SK-N-SH (cell line): ENCODE results near the gene HBZ. TPM values are rescaled to one million over a fixed set of nuclear protein-coding genes. Genes with fewer than 3 reads are reported as not detected.

Experiments
- CTCF ChIA-PET: fragments of 300-600, 350-600 bp; formaldehyde crosslinking; extraction: SDS; loops from one replicate; lab custom pipeline; 2021; lab: Yijun Ruan, JAX
- POLR2A ChIA-PET: fragments of 350-600 bp; sonication (Branson Sonifier 250); formaldehyde crosslinking; extraction: SDS; loops from one replicate; lab custom pipeline; 2020; ENCODE audit warnings: antibody characterized with exemption, inconsistent platforms; lab: Yijun Ruan, JAX
- DNase-seq: peaks from one replicate; pipeline ENCODE4 v3.0.0; 2012
- H2AFZ ChIP-seq: fragments of 200-600 bp; sonication (generic); 2 replicates; pipeline ENCODE4 v1.8.1; 2016; ENCODE audit warnings: antibody characterized with exemption, mild to moderate bottlenecking, low read depth
- H3F3A ChIP-seq: fragments of 200-600 bp; sonication (generic); replicated peaks from 2 replicates; pipeline ENCODE3; 2016; ENCODE audit warnings: antibody characterized with exemption, mild to moderate bottlenecking; ENCODE audit not compliant: insufficient read depth
- H3K27ac ChIP-seq, 2 experiments: fragments of 200-500 bp in 1 of 2; fragments of 200-600 bp in 1 of 2; sonication (Bioruptor generic) in 1 of 2; sonication (generic), shearing (Covaris generic) in 1 of 2; 2 replicates each; pipeline versions ENCODE4 v1.5.1 to v1.6.1; 2014 to 2016; ENCODE audit warnings: low read depth in 2 of 2, inconsistent platforms in 1 of 2, low read length in 1 of 2, mild to moderate bottlenecking in 1 of 2, mixed read lengths in 1 of 2
- H3K27me3 ChIP-seq: fragments of 200-600 bp; sonication (generic), shearing (Covaris generic); 2 replicates; pipeline ENCODE4 v1.6.1; 2016; ENCODE audit warnings: mixed run types; ENCODE audit not compliant: insufficient read depth
- H3K36me3 ChIP-seq, 2 experiments: fragments of 200-500 bp in 1 of 2; fragments of 200-600 bp in 1 of 2; sonication (Bioruptor generic) in 1 of 2; sonication (generic) in 1 of 2; replicated peaks in 1 of 2; 2 replicates each; pipeline versions ENCODE3 to v1.5.1; 2014 to 2016; ENCODE audit warnings: low read length in 1 of 2, mild to moderate bottlenecking in 1 of 2; ENCODE audit not compliant: insufficient read depth in 2 of 2, control insufficient read depth in 1 of 2
- H3K4me1 ChIP-seq, 2 experiments: fragments of 200-500 bp in 1 of 2; fragments of 200-600 bp in 1 of 2; sonication (Bioruptor generic) in 1 of 2; sonication (generic), shearing (Covaris generic) in 1 of 2; 2 replicates each; pipeline versions ENCODE4 v1.5.1 to v1.6.1; 2014 to 2016; ENCODE audit warnings: low read depth in 1 of 2, low read length in 1 of 2, mixed run types in 1 of 2; ENCODE audit not compliant: insufficient read depth in 2 of 2, control insufficient read depth in 1 of 2
- H3K4me2 ChIP-seq: fragments of 200-600 bp; sonication (generic), shearing (Covaris generic); 2 replicates; pipeline ENCODE4 v1.6.1; 2017; ENCODE audit warnings: mixed run types
- H3K4me3 ChIP-seq, 2 experiments: fragments of 200-500 bp in 1 of 2; fragments of 200-600 bp in 1 of 2; sonication (Bioruptor generic) in 1 of 2; sonication (generic), shearing (Covaris generic) in 1 of 2; 2 replicates each; pipeline versions ENCODE4 v1.5.1 to v1.8.1; 2014 to 2016; ENCODE audit warnings: low read depth in 2 of 2, inconsistent platforms in 1 of 2, low read length in 1 of 2, mild to moderate bottlenecking in 1 of 2, mixed read lengths in 1 of 2, moderate library complexity in 1 of 2
- H3K79me2 ChIP-seq: fragments of 200-600 bp; sonication (generic); 2 replicates; pipeline ENCODE4 v1.8.1; 2017; ENCODE audit warnings: mild to moderate bottlenecking; ENCODE audit not compliant: insufficient read depth
- H3K9ac ChIP-seq: fragments of 200-600 bp; sonication (generic); 2 replicates; pipeline ENCODE4 v1.6.1; 2017; ENCODE audit warnings: mixed run types
- H3K9me2 ChIP-seq: fragments of 200-600 bp; sonication (generic); 2 replicates; pipeline ENCODE4 v1.6.1; 2017; ENCODE audit warnings: mixed run types
- H3K9me3 ChIP-seq: fragments of 200-600 bp; sonication (generic); 2 replicates; pipeline ENCODE4 v1.6.1; 2017; ENCODE audit warnings: mixed run types, mild to moderate bottlenecking, moderate library complexity
- H4K20me1 ChIP-seq: fragments of 200-600 bp; sonication (generic); 2 replicates; pipeline ENCODE4 v1.6.1; 2017; ENCODE audit warnings: mild to moderate bottlenecking, mixed run types; ENCODE audit not compliant: insufficient read depth
- ELF1 ChIP-seq: IDR thresholded peaks from 2 replicates; pipeline ENCODE4 v1.4.0; 2012
- EP300 ChIP-seq, 2 experiments: IDR thresholded peaks; 2 replicates each; pipeline versions ENCODE4 v1.4.0 to v1.6.1; 2012; ENCODE audit warnings: borderline replicate concordance in 1 of 2, low read depth in 1 of 2, low read length in 1 of 2
- EZH2phosphoT487 ChIP-seq: fragments of 200-600 bp; sonication (generic); IDR thresholded peaks from 2 replicates; pipeline ENCODE4 v1.6.1; 2017; ENCODE audit warnings: low read depth, mixed run types, mild to moderate bottlenecking, antibody characterized with exemption, moderate library complexity, borderline replicate concordance
- FOXM1 ChIP-seq: IDR thresholded peaks from 2 replicates; pipeline ENCODE4 v1.4.0; 2012; ENCODE audit warnings: low read depth, mild to moderate bottlenecking
- GABPA ChIP-seq: IDR thresholded peaks from 2 replicates; pipeline ENCODE4 v1.4.0; 2012; ENCODE audit warnings: low read depth, mild to moderate bottlenecking
- GATA2 ChIP-seq: sonication (generic); formaldehyde crosslinking; IDR thresholded peaks from 2 replicates; pipeline ENCODE4 v1.5.0; 2020; ENCODE audit warnings: mild to moderate bottlenecking, missing genetic modification reagents
- JUND ChIP-seq: IDR thresholded peaks from 2 replicates; pipeline ENCODE4 v1.4.0; 2012
- POLR2AphosphoS5 ChIP-seq: IDR thresholded peaks from 2 replicates; pipeline ENCODE4 v1.6.1; 2012; ENCODE audit warnings: low read depth, low read length
- RAD21 ChIP-seq: IDR thresholded peaks from 2 replicates; pipeline ENCODE4 v1.6.1; 2012; ENCODE audit warnings: mild to moderate bottlenecking, low read length
- RCOR1 ChIP-seq: fragments of 150-350 bp; IDR thresholded peaks from 2 replicates; pipeline ENCODE4 v1.6.1; 2017; ENCODE audit warnings: antibody characterized with exemption, low read length
- RFX5 ChIP-seq: IDR thresholded peaks from 2 replicates; pipeline ENCODE4 v1.6.1; 2012; ENCODE audit warnings: mild to moderate bottlenecking, improper control_type of control experiment, low read length
- SIN3A ChIP-seq: IDR thresholded peaks from 2 replicates; pipeline ENCODE4 v1.6.1; 2012; ENCODE audit warnings: low read depth, mild to moderate bottlenecking, low read length, moderate library complexity, borderline replicate concordance
- SMC3 ChIP-seq: IDR thresholded peaks from 2 replicates; pipeline ENCODE4 v1.6.1; 2012; ENCODE audit warnings: low read depth, low read length, improper control_type of control experiment
- TAF1 ChIP-seq: IDR thresholded peaks from 2 replicates; pipeline ENCODE4 v1.6.1; 2012; ENCODE audit warnings: low read depth, mild to moderate bottlenecking, low read length, moderate library complexity, borderline replicate concordance
- TCF12 ChIP-seq: IDR thresholded peaks from 2 replicates; pipeline ENCODE4 v1.4.0; 2012
- TEAD4 ChIP-seq: IDR thresholded peaks from 2 replicates; pipeline ENCODE4 v1.4.0; 2012; ENCODE audit warnings: mild to moderate bottlenecking, borderline replicate concordance; ENCODE audit not compliant: insufficient read depth
- YY1 ChIP-seq: IDR thresholded peaks from 2 replicates; pipeline ENCODE4 v1.4.0; 2012; ENCODE audit warnings: low read depth, mild to moderate bottlenecking
- WGBS: methylation state at CpG from one replicate; pipeline ENCODE4 v1.1.6; 2017; ENCODE audit warnings: low lambda C conversion rate; 5-methylcytosine and 5-hydroxymethylcytosine counted together
- polyA plus RNA-seq, 3 experiments: library from polyadenylated mRNA; depleted of rRNA; stranded (reverse); fragments of >200 nt; gene quantifications; 2 replicates each; pipeline ENCODE4 v1.2.3, GENCODE V29; 2012
- TF ChIP-seq, protein P1 (sequence below): IDR thresholded peaks from 2 replicates; pipeline ENCODE4 v1.4.0; 2012; ENCODE audit warnings: low read depth
- TF ChIP-seq, protein P2 (sequence below): fragments of 150-350 bp; IDR thresholded peaks from 2 replicates; pipeline ENCODE4 v1.6.1; 2017; ENCODE audit warnings: antibody characterized with exemption, low read length, low read depth, borderline replicate concordance

HBZ gene
- polyA plus RNA-seq, 1 of the 3 experiments (the other 2 are of a cell fraction) = not detected

DNA sequence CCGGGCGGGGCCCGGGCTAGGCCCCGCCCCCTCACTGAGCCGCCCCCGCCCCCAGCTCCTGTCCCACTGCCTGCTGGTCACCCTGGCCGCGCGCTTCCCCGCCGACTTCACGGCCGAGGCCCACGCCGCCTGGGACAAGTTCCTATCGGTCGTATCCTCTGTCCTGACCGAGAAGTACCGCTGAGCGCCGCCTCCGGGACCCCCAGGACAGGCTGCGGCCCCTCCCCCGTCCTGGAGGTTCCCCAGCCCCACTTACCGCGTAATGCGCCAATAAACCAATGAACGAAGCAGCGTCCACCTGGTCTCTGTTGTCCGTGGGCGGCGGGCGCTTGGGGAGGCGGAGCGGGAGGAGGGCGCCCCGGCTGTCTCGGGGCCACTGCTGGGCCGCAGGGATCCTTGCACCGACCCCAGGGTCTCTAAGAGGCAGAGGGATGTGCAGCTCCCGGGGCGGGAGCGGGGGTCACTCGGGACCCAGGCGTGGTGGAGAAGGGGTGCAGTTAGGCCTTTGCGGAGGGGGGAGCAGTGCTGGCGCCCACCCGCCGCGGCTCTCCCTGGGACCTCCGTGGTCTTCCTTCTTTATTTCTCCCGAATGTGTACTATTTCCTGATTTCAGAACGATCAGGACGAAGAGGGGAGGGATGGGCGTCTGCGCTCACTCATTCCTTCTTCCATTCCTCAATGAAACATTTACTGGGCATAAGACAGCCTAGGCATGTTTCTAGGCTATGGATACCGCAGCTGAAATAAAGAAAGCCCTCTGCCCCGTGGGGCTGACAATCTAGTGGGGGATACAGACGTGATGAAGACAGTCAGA, 2.0 kb downstream of the HBZ start:
- peak; percentile 82 for DNase-seq
- Histone ChIP-seq H3K9ac (peak overlapping the region; percentile 49; the same call in 1 of the 2 replicates), H3K4me2 (peak overlapping the region; percentile 94), H3F3A (no peaks in the 10 kb centered on the region), H3K9me3 (no peaks in the 10 kb centered on the region), H3K9me2 (no peaks in the 10 kb centered on the region), H3K27ac (no peak overlapping the region; a peak in 1 of 4 replicates), H3K4me3 (peak overlapping the region; percentile 58 to 68), H3K79me2 (no peaks in the 10 kb centered on the region), H4K20me1 (no peaks in the 10 kb centered on the region), H3K36me3 (no peaks in the 10 kb centered on the region), H3K4me1 (peaks cover 0 to 7% of the 10 kb centered on the region in 2 experiments; a peak in 1 of 4 replicates), H3K27me3 (no peaks in the 10 kb centered on the region), H2AFZ (peak overlapping the region; percentile 94)
- ChIA-PET CTCF (interaction anchor here (1.1 to 2.3 kb wide), 4 partner anchors 26 to 89 kb away, joined by 4 to 7 read pairs (median 6); partner anchors contain the start of gene HBQ1), POLR2A (no interaction called here)
- no peak for TF ChIP-seq SMC3
- no peak for TF ChIP-seq YY1
- no peak for TF ChIP-seq TEAD4
- no peak for TF ChIP-seq TCF12
- no peak for TF ChIP-seq RFX5
- no peak for TF ChIP-seq JUND
- TF ChIP-seq, protein P1, sequence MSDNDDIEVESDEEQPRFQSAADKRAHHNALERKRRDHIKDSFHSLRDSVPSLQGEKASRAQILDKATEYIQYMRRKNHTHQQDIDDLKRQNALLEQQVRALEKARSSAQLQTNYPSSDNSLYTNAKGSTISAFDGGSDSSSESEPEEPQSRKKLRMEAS = no peak
- TF ChIP-seq POLR2AphosphoS5 = no peak
- no peak for TF ChIP-seq GABPA
- TF ChIP-seq EP300 (IDR thresholded peaks at IDR 0.05; ENCODE audit: borderline replicate concordance in 1 of 2, low read depth in 1 of 2, low read length in 1 of 2) = no peak
- TF ChIP-seq FOXM1 = no peak
- no peak for TF ChIP-seq ELF1
- TF ChIP-seq TAF1 = no peak
- no peak for TF ChIP-seq GATA2 (CRISPR knock-in tag)
- TF ChIP-seq, protein P2, sequence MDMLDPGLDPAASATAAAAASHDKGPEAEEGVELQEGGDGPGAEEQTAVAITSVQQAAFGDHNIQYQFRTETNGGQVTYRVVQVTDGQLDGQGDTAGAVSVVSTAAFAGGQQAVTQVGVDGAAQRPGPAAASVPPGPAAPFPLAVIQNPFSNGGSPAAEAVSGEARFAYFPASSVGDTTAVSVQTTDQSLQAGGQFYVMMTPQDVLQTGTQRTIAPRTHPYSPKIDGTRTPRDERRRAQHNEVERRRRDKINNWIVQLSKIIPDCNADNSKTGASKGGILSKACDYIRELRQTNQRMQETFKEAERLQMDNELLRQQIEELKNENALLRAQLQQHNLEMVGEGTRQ = no peak
- no peak for TF ChIP-seq RCOR1
- TF ChIP-seq EZH2phosphoT487 = no peak
- TF ChIP-seq RAD21 = no peak
- TF ChIP-seq SIN3A = no peak
- under 1% methylated on average over 13 of the region's 59 CpGs for WGBS
